Esophagus squamous epithelium (tissue), 4 donors: ENCODE results near the gene SLC16A12.

Source experiments
- CTCF ChIP-seq, 6 experiments: fragments of 450-650 bp in 4 of 6; fragments of 200-600 bp in 2 of 6; sonication (generic) in 2 of 6; IDR thresholded peaks; one replicate each; pipeline ENCODE4 v1.5.1; 2016 to 2019; ENCODE audit warnings: antibody characterized with exemption in 6 of 6, mild to moderate bottlenecking in 4 of 6, moderate library complexity in 4 of 6
- POLR2A ChIP-seq, 4 donors: fragments of 450-650 bp; IDR thresholded peaks; one replicate each; pipeline ENCODE4 v1.6.1; 2017; ENCODE audit warnings: antibody characterized with exemption in 4 of 4, mild to moderate bottlenecking in 4 of 4, moderate library complexity in 3 of 4

GRCh38 chr10:89534826-89535166 lies 598 bp downstream of the SLC16A12 start:
- TF ChIP-seq CTCF (IDR thresholded peaks at IDR 0.05), result no peak
- no peak for TF ChIP-seq POLR2A (IDR thresholded peaks at IDR 0.05)
